Islet of Langerhans (tissue), 1 donor: Measurements from ENCODE around the gene CCDC182.

ENCODE experiments used
- FAIRE-seq: peaks from one replicate; lab custom pipeline; 2011; peaks lifted over from hg19 to GRCh38; lab: Jason Lieb, UNC

Gene CCDC182

DNA sequence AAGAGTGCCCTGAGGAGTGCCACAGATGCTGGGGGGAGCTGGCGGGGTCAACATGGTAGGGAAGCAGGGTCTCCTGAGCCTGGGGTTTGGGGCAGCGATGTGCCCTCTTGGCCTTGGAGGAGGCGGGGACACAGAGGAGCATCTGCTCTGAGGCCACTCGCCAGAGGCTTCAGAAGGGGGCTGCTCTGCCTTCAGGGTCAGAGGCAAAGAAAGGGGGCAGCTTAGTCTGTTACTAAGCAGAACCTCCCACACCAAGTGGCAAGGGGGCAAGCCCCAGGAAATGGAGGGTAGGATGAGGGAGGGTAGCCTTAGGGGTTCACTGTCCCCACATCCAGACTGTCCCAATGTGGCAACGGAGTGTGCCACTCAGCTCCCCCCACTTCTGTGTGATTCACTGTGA, 18.3 kb downstream of the CCDC182 start:
- no peak for FAIRE-seq

DNA sequence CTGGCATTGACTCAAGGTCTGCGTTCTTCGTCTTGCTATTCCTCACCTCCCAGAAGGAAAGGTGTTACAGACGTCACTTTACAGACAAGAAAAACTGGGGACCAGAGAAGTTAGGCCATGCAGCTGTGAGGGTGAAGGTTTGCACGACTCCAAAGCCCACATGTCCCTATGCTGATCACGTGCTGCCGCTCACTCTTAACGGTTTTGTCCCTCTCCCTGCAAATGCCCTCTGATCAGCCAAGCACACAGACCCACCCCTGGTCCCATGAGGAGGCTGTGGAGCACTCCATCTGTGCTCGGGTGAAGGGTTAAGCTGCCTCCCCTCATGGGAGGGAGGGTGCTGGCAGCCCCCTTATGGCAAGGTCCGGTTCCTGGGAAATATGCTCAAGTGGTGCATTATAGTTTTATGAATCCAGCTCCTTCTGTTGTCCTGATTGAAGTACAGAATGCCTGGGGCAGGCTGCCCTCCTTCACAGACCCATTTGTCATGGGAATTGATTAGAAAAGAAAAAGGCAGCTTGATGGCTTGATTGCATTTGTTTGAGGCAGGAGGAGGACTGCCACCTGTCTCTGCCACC, 18.8 kb downstream of the CCDC182 start:
- no peak for FAIRE-seq

DNA sequence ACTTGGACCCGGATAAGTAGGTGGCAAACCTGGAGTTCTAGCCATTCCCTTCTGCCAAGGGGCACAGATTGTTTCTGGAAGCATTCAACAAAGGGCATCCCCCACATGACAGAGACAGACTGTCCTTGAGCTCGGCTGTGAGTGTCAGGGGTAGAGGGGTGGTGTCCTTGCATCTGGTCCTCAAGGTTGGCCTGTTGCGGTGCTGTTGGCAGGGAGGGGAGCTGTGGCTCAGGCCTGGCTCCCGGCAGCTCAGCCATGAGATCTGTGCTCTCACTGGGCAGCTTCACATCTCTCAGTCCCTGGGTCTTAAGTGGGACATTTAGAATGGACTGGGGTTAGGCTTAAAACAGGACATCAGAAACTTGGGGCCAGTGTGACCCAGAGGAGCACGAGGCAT, 20.4 kb downstream of the CCDC182 start:
- FAIRE-seq, result no peak

- FAIRE-seq, result no peak
Observed at GRCh38 chr17:57724026-57724728, 20.9 kb downstream of the CCDC182 start.

DNA sequence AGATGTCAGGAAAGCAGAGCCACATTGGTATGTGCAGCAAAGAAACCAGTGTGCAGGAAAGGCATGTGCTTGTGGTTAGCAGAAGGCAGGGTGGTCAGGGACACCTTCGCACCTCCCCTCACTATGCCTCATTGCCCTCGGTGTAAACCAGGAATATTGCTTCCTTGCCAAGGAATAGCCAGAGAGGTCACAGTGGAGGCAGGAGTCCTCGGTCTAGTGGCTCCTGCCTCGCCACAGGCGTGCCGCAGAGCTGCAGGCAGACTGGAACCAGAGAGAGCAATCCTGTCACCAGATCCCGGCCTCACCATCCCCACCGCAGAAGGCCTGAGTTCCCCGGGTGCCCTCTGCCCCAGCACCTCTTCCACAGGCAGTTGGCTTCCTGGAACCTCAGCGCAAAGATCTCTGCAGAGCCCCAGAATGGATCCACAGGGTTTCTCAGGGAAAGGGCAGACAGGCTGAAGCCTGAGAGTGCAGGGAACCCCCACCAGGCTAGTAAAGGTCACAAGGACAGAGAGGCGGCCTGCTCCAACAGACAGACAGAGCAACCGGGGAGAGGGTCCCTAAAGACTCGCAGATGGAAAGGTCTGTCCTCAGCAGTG, 21.6 kb downstream of the CCDC182 start:
- no peak for FAIRE-seq

GRCh38 chr17:57722704-57723043, 22.4 kb downstream of the CCDC182 start:
- FAIRE-seq, result no peak

- FAIRE-seq, result no peak
Observed at GRCh38 chr17:57721967-57722703, 23.0 kb downstream of the CCDC182 start.

DNA sequence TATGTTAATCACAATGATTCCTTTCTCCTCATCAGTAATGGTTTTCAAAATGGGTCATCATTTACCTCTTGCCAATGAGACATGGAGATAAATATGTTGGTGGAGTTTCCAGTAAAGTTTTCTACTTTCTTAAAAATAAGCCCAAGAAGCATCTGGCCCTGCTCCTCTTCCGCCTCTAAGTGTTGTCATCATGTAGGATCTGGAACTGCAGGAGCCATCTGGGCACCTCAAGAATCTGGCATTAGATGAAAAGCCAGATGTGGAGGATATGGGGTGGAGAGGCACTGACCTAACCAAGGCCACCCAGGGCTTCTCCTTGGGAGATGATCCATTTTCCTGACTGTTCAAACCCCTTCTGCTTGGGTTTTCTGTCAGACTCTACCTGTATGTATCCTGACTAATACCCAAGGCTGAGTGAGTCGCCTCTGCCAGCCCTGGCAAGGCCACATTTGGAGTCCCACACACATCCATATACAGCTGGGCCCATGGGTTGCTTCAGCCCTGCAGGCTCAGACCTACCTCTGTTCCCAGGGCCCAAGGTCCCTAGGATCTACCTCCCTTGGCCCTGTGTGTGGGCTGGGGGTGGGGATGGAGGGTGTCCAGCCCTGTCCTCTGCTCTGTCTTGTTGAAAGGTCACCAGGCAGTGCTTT, 24.6 kb downstream of the CCDC182 start:
- FAIRE-seq, result no peak

GRCh38 chr17:57718878-57719277, 26.2 kb downstream of the CCDC182 start:
- FAIRE-seq, result no peak

DNA sequence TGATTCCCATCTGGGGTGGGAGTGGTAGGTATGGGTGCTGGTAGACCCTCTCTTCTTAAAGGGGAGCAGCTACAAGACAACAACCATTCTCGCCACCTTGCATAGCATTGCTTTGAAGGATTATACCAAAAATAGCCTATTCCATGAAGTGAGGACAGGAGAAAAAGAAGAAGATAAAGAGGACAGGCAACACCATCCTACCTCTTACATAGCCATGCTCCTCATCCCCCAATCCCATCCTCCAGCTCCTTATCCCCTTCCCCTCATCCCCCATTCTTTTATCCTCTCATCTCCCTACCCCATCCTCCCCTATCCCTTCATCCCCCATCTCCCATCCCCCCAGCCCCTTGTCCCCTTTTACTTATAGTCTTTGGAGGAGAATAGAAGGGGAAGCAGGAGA, 29.1 kb downstream of the CCDC182 start:
- no peak for FAIRE-seq

- peak; percentile 33 for FAIRE-seq
Observed at GRCh38 chr17:57714665-57715180, 30.4 kb downstream of the CCDC182 start.

GRCh38 chr17:57713140-57713539, 32.0 kb downstream of the CCDC182 start:
- FAIRE-seq, result no peak

- no peak for FAIRE-seq
Observed at GRCh38 chr17:57708410-57708809, 36.7 kb downstream of the CCDC182 start.

GRCh38 chr17:57707892-57708291, 37.2 kb downstream of the CCDC182 start:
- FAIRE-seq, result no peak

GRCh38 chr17:57706761-57707160, 38.3 kb downstream of the CCDC182 start:
- no peak for FAIRE-seq

DNA sequence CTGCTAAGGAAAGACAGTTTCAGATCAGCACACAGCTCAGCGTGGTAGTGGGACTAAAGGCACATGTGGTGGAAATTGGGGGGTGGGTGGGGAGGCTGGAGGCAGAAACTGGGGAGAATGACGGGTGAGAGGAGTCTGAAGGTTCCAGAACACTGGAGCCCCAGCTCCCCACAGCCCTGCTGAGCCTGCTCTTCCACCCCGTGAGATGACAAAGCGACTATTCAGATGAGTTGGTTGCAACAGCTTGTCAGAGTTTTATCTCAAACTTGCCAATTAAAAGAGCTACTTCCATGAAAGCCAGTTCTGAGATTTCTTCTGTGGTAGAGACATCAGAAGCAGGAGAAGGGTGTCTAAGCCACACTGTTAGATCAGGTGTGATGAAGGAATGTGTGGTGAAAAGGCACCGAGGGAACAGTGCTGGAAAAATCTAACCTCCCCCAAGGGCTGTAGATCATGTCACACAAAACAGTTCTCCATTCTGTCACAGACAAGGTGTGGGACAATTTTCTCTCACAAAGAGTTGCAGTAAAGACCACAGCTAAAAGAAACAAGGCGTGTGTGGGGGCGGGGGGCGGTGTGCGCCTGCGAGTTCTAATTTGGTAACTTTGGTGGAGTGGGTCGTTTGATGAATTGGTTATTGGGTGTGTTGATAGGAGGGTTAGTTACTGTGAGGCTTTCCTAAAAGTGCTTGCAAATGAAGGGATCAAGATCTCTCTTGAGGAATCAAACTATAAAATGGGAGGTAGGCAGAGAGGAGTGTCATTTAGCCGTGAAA, 39.0 kb downstream of the CCDC182 start:
- no peak for FAIRE-seq

- no peak for FAIRE-seq
Observed at GRCh38 chr17:57704448-57704847, 40.7 kb downstream of the CCDC182 start.

GRCh38 chr17:57703273-57703672, 41.8 kb downstream of the CCDC182 start:
- no peak for FAIRE-seq

DNA sequence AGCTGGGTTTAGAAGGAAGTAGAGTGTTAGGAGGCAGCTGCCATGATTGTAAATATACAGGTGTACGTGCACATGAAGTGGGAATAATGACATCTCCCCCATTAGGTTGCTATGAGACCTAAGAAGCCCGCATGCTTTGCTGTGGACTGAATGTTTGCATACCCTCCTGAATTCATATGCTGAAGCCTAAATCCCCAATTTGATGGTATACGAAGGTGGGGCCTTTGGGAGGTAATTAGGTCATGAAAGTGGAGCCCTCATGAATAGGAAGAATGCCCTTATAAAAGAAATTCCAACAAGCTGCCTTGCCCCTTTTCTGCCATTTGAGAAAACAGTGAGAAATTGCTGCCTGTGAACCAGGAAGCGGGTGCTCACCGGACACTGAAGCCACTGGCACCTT, 44.0 kb downstream of the CCDC182 start:
- FAIRE-seq, result no peak

GRCh38 chr17:57699751-57700219, 45.3 kb downstream of the CCDC182 start:
- FAIRE-seq, result no peak

GRCh38 chr17:57697891-57698711, 47.0 kb downstream of the CCDC182 start:
- FAIRE-seq, result no peak
